ENCODE results near the gene PSD. TPM values are rescaled to one million over a fixed set of nuclear protein-coding genes. Genes with fewer than 3 reads are reported as not detected.

PSD gene
- total and polyA plus RNA-seq, 9 of the 15 experiments (the other 6 are each of a cell fraction or from before 2014, with no cell fraction given): 0.11 to 1.7 (median 0.54) TPM; not detected in 2

GRCh38 chr10:102425444-102425843 is 6.9 kb upstream of the PSD start:
- DNase-seq (ENCODE audit: extremely low read depth in 1 of 4, low spot score in 3 of 4) (no peak), FAIRE-seq (no peak), ATAC-seq (no peak)
- no peak overlapping the region for H3K4me3 ChIP-seq
- intact Hi-C loops (cut with micrococcal nuclease): no loop called here
- POLR2A ChIA-PET: interaction anchor here (0.7 to 1.5 kb wide), 3 partner anchors 9 to 15 kb away, joined by 3 to 5 read pairs (median 4); no protein-coding TSS in a partner anchor
- peaks cover 10 to 31% of the 10 kb centered on the region in 2 experiments; a peak in 4 of 5 replicates for H3K4me1 ChIP-seq (replicated peaks in 1 of 2; ENCODE audit: control insufficient read depth in 2 of 2, insufficient read depth in 2 of 2, low read length in 2 of 2)
- no peaks in the 10 kb centered on the region for H3K9me1 ChIP-seq (ENCODE audit: control insufficient read depth, insufficient read depth, low read length)
- no peak for TF ChIP-seq ZNF175 (CRISPR knock-in tag; IDR thresholded peaks at IDR 0.05; ENCODE audit: low read depth)
- in situ Hi-C loops (cut with MboI): loop anchor here (25.0 kb wide), 1 partner anchor 588 kb away; the partner anchor contains the start of gene KCNIP2
- H3K79me2 ChIP-seq (ENCODE audit: control insufficient read depth, insufficient read depth, low read length): peaks cover 25% of the 10 kb centered on the region
- H3K36me3 ChIP-seq (ENCODE audit: control insufficient read depth, insufficient read depth, low read length): peaks cover 18% of the 10 kb centered on the region; the same call in 2 of the 3 replicates
- CTCF ChIA-PET (ENCODE audit: low intra/inter-chr PET ratio): no interaction called here
- H3K27ac ChIP-seq (ENCODE audit: extremely low read depth, low read depth, low read length): no peak overlapping the region
- H3K4me2 ChIP-seq (ENCODE audit: insufficient read depth, low read length): no peak overlapping the region
- H3K9ac ChIP-seq (ENCODE audit: insufficient read depth in 1 of 2, low read depth in 2 of 2, low read length in 2 of 2): 0 out of 4 replicates have a peak overlapping the region, but pooled peaks of 1 of the 2 experiments have one; percentile 58
- no peaks in the 10 kb centered on the region for H4K20me1 ChIP-seq (replicated peaks; ENCODE audit: control insufficient read depth, insufficient read depth, low read length)
- no CpG with 5 or more reads among the region's 1 CpG for WGBS (ENCODE audit: insufficient coverage, low coverage, missing lambda C conversion rate)
- H2AFZ ChIP-seq (ENCODE audit: low read depth, low read length): no peak overlapping the region
- H3K27me3 ChIP-seq (ENCODE audit: control insufficient read depth in 2 of 2, insufficient read depth in 2 of 2, low read length in 2 of 2): no peaks in the 10 kb centered on the region
- no peaks in the 10 kb centered on the region for H3K9me3 ChIP-seq (replicated peaks; ENCODE audit: control insufficient read depth, insufficient read depth, low read depth, low read length)
- BruUV-seq (replicated peaks): no TSS peak

- Histone ChIP-seq H2AFZ (ENCODE audit: low read depth, low read length) (no peak overlapping the region), H3K9me1 (ENCODE audit: control insufficient read depth, insufficient read depth, low read length) (no peaks in the 10 kb centered on the region), H3K4me2 (ENCODE audit: insufficient read depth, low read length) (no peak overlapping the region), H3K9ac (ENCODE audit: insufficient read depth in 1 of 2, low read depth in 2 of 2, low read length in 2 of 2) (0 out of 4 replicates have a peak overlapping the region, but pooled peaks of 1 of the 2 experiments have one; percentile 35), H4K20me1 (replicated peaks; ENCODE audit: control insufficient read depth, insufficient read depth, low read length) (no peaks in the 10 kb centered on the region), H3K9me3 (replicated peaks; ENCODE audit: control insufficient read depth, insufficient read depth, low read depth, low read length) (no peaks in the 10 kb centered on the region), H3K27ac (ENCODE audit: extremely low read depth, low read depth, low read length) (no peak overlapping the region), H3K4me1 (replicated peaks in 1 of 2; ENCODE audit: control insufficient read depth in 2 of 2, insufficient read depth in 2 of 2, low read length in 2 of 2) (peaks cover 10 to 35% of the 10 kb centered on the region in 2 experiments; a peak in 4 of 5 replicates), H3K27me3 (ENCODE audit: control insufficient read depth in 2 of 2, insufficient read depth in 2 of 2, low read length in 2 of 2) (no peaks in the 10 kb centered on the region), H3K36me3 (ENCODE audit: control insufficient read depth, insufficient read depth, low read length) (peaks cover 17% of the 10 kb centered on the region; the same call in 2 of the 3 replicates), H3K4me3 (no peak overlapping the region), H3K79me2 (ENCODE audit: control insufficient read depth, insufficient read depth, low read length) (peaks cover 25% of the 10 kb centered on the region)
- ATAC-seq: no peak
- in situ Hi-C loops (cut with MboI): loop anchor here (25.0 kb wide), 1 partner anchor 588 kb away; the partner anchor contains the start of gene KCNIP2
- no TSS peak for BruUV-seq (replicated peaks)
- DNase-seq (ENCODE audit: extremely low read depth in 1 of 4, low spot score in 3 of 4): no peak
- no peak for FAIRE-seq
- WGBS (ENCODE audit: insufficient coverage, low coverage, missing lambda C conversion rate): 93% methylated on average over 4 of the region's 6 CpGs
- ChIA-PET POLR2A (interaction anchor here (0.6 to 5.3 kb wide), 4 partner anchors 9 to 816 kb away, joined by 3 to 34 read pairs (median 4); no protein-coding TSS in a partner anchor), CTCF (ENCODE audit: low intra/inter-chr PET ratio) (no interaction called here)
- intact Hi-C loops (cut with micrococcal nuclease): loop anchor here (5.0 kb wide), 1 partner anchor 37 kb away; no protein-coding TSS in a partner anchor
- TF ChIP-seq HMGN3 (IDR thresholded peaks at IDR 0.05; ENCODE audit: borderline replicate concordance, extremely low read depth, insufficient read length, low read depth, low read length): no peak
- no peak for TF ChIP-seq HBP1 (CRISPR knock-in tag; IDR thresholded peaks at IDR 0.05)
- no peak for TF ChIP-seq KDM2B (CRISPR knock-in tag; IDR thresholded peaks at IDR 0.05)
- no peak for TF ChIP-seq DPF2 (IDR thresholded peaks at IDR 0.05)
- TF ChIP-seq PCBP1 (IDR thresholded peaks at IDR 0.05; ENCODE audit: low read depth, low read length, poor library complexity, severe bottlenecking): no peak
- TF ChIP-seq ZBTB34 (CRISPR knock-in tag; IDR thresholded peaks at IDR 0.05): no peak
- no peak for TF ChIP-seq PRPF4 (IDR thresholded peaks at IDR 0.05; ENCODE audit: insufficient read depth, low read depth, low read length, poor library complexity, severe bottlenecking)
- no peak for TF ChIP-seq ZNF695 (CRISPR knock-in tag; IDR thresholded peaks at IDR 0.05)
- TF ChIP-seq FUS (optimal IDR thresholded peaks at IDR 0.05; ENCODE audit: low read depth, low read length): no peak
- TF ChIP-seq SMARCC2 (IDR thresholded peaks at IDR 0.05; ENCODE audit: low read depth): no peak
- no peak for TF ChIP-seq SIRT6 (IDR thresholded peaks at IDR 0.05; ENCODE audit: low read depth, low read length)
- TF ChIP-seq HDAC2 (IDR thresholded peaks at IDR 0.05): no peak
These were observed 6.3 kb upstream of the PSD start for GRCh38 chr10:102424916-102425315.
